Right renal pelvis (tissue), 4 donors: ENCODE measurements around the gene SCD5. TPM values are rescaled to one million over a fixed set of nuclear protein-coding genes. Genes with fewer than 3 reads are reported as not detected.

Experiments used
- DNase-seq, 4 donors: peaks; one replicate each; pipeline ENCODE4 v3.0.0-alpha.2; 2013; ENCODE audit warnings: low read depth in 4 of 4, low spot score in 3 of 4, missing footprints in 1 of 4
- polyA plus RNA-seq, 4 donors: library from polyadenylated mRNA; unstranded; fragments of 120-200 nt; gene quantifications; one replicate each; pipeline ENCODE4 v1.2.1, GENCODE V29; 2013; ENCODE audit not compliant: insufficient read length in 4 of 4

The SCD5 gene
- polyA plus RNA-seq, 4 donors, result 34.5 to 58.7 (median 45.7) TPM

DNA sequence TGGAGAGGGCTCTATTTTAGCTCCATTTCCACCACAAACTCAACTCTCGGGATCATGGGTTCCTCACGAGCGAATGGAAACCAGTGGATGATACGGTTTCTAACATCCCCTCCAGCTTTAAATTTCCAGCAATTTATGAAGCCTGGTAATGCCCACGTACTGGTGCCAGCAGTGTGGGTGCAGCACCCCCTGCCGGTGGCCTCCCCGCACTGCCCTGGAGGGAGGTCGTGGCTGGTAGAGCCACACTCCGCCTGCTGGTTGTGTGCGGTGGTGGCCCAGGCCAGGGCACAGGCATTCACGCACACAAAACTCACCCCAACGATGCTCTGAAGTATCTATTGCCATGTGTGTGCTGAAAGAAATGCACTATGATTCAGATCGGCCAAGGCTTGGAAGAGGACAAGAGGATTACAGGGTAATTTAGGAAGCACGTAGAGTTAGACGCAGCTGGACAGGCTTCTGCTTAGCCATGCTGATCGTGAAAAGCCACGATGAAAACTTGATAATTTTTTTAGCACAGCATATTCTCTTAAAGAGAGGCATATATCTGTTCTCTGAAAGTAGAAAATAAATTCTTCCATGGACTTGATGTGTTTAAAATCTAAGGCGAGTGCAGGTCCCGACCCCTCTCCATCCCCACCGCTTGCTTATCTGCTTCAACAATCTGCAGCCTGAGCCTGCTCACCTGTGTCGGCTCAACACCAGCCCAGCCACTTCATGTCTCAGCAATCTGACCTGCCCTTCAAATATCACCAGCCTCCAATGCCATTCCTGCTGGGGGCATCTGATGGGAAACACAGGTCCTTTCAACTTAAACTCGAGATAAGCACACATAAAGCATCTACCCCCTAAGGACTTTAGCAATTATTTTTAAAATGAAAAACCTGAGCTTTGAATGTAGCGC, 59.1 kb downstream of the SCD5 start:
- DNase-seq, result peak in 2 of 4 donors; percentile 38 to 39

DNA sequence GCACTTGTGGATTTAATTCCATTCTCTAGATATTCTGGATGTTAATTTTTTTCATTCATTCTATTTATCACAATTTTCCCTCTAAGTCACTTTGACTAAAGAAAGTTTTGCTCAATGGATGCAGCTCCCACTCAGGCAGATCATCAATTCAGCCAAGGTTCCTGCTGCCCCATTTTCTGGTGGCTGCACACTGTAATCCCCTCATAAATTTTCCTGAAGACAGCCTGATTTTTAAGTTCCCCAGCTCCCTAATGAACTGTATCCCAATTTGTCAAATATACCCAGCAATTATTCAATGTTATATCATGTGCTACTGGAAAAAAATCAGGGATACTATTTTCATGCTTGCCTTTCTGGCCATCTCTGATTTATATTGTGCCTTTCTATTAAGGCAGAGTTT, 61.2 kb downstream of the SCD5 start:
- DNase-seq, result no peak

DNA sequence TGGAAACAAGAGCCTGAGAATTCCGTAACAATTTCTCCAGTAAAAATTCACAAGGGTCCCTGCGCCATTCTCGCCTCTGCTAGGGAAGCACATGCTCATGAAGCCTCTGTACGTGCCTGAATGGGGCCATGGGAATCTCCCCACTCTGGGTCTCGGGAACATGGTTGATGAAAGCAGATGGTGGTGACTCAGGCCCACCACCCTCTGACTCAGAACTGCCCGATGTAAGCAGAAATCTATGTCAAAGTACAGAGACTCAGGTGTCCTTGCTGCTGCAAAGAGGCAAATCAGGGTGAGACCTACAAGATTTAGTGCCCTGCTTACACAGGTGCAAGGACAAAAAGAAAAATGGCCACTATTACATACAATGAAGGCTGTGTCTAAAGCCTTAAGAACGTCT, 65.0 kb downstream of the SCD5 start:
- no peak for DNase-seq

DNA sequence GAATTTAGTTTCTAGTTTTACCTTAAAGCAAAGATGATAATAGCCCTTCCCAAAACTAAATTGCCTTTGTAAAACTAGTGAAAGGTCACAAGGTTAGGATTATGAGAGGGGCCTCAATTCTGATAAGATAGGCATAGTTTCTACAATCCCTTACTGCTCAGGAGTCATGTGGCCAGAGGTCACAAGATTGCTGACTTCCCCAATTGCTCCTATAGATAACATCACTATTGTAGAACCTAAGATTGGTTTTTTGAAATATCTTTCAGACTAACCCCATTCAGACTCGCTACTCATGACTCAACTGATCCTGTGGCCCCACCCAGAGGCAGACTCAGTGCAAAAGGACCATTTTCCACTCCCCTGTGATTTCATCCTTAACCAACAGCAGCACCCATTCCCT, 70.3 kb downstream of the SCD5 start:
- no peak for DNase-seq

DNA sequence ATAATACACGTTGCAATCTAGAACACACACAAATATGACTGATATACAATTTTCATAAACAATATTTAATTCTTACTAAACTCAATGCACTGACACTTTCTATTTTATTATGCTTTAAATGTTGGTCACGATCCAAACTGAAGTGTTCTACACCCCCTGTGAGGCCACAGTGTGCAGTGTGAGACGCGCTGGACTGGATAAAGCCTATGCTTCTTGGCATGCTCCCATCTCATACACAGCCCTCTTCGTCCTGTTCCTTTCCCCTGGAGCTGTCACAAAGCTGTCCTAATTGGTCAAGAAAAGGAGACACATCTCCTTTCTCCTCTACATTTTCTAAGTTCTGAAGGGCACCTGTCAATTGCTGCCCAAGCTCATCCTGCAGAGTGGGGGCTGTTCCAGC, 72.0 kb downstream of the SCD5 start:
- no peak for DNase-seq

DNA sequence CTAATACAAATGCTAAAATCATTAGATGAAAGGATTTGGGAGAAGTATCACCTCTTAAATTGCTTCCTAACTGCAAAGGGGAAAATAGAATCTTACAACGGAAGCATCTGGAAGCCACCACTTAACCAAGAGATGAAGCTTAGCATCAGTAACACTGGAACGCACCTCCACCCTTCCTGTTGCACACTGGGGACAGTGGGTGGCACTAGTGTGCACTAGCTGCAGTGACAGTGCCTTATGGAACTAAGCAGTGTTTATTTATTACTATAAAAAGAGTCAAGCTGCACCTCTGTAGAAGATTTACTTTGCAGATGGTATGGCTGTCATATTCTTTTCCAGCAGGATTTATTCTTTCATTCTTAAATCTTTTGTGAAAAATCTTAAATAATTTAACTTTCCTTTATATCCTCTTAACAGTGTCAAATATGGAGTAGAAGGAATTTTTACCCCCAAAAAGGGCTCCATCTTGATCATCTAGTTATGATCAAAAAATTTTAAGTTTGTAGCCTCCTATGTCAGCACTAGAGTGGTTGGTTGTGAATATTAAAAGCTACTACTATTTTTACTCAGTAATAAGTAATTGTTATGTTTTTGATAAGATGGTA, 76.7 kb downstream of the SCD5 start:
- DNase-seq, result no peak

DNA sequence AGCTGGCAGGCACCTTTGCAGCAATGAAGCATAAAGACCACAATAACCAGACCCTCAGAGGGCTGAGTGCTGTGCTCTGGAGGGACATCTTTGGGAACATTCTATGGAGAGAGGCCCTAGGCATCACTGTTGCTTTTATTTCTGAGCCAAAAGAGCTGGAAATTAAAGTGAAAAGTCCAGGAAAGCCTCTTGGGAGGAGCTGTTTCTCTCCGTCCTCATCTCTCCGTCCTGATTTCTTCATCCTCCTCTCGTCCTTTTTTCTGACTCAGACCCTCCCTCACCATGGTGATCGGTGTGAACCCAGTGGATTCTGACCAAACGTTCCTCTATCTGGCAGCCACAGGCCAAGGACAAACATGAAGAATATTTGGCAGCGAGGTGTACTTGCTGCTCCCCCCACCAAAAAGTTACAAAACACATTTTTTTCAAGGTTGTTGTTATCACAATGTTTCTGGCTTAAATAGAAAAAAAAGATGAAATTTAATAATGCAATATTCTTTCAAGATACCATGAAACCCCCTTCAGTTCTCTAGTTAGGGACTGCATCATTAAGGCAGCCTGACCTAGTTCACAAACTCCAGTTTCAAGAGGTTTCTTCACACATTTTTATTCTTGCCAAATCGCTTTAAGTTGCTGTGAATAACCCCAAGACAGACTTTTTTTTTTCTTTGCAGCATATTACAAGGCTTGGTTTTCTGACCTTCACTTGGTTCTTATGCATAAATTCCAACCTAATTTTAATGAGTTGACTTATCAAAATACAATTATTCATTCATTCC, 80.2 kb downstream of the SCD5 start:
- no peak for DNase-seq

DNA sequence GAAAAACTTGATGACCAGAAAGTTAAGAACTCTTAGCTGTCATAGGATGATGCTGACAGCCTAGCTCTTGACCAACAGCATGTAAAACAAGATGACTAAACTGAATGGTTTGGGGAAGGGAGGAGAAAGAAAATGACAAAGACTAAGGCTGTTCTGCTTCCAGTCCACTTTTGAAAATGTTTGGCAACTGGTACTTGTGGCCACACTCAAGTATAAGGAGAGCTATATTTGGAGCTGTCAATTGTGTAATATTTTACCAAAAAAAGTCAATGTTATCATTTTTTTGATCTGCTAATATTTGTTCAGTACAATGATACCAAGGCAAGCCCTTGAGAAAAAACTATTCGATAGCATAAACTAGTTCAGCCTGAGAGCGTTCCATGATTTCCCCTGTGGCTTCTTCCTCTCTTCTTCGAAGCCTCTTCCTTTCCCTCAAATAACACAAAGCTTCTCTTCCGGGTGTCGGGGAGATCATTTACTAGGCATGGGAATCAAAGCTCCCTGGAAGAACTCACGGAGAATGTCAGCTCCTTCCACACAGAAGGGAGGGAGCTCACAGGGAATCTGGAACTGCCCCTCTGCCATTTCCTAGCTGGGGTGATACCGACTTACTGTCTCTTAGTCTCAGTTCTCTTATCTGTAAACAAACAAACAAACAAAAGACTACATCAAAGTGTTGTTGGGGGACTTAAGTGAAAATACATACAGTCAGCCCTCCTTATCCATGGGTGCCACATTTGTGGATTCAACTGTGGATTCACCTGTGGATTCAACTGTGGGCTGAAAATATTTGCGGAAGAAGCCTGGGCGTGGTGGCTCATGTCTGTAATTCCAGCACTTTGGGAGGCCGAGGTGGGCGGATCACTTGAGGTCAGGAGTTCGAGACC, 82.6 kb downstream of the SCD5 start:
- DNase-seq, result no peak

DNA sequence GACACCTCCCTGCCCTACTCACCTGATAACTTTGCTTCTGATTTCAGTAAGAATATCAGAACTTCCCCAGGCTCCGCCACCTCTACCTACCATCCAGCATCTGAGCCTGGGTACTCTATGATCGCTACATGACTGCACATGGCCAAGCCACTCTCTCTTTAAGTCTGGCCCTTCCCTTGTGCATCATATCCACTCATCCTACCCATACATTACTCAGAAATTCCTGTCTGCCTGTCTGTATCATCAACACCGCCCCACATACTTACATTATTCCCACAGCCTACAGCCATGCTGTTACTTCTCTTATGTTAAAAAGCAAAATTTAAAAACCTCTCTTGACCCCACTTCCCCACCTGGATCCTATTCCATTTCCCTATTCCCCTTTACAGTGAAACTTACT, 84.7 kb downstream of the SCD5 start:
- no peak for DNase-seq

DNA sequence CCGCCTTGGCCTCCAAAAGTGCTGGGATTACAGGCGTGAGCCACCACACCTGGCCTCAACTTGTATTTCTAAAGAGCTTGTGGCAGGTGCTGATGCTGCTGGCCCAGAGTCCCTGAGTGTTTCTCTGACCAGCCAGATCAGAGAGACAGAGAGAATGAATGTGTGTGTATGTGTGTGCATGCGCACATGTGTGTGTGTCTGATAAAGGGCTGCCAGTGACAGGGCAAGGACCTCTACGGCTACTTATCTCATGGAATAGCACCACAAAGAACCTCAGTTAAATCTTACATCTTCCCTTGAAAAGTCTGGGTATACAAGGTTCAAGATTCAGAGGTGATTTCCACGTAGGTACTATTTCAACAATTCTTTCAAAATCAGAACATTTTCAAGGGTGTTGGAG, 86.0 kb downstream of the SCD5 start:
- no peak for DNase-seq

DNA sequence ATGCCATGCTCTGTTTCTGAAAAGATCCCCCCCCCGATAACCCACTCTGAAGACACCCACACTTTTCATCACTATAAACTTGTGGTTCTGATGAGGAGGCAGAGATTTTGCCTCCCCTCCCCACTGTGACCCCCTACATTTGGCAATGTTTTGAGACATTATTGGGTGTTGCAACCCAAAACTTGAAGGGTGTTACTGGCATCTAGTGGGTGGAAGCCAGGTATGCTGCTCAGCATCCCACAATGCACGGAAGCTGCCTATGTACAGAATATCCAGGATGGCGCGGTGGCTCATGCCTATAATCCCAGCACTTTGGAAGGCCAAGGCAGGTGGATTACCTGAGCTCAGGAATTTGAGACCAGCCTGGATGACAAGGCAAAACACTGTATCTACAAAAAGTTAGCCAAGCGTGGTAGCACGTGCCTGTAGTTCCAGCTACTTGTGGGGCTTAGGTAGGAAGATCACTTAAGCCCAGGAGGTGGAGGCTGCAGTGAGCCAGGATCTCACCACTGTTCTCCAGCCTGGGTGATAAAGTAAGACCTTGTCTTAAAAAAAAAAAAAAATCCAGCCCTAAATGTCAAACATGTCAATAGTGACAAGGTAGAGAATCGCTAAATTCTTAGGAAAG, 87.3 kb downstream of the SCD5 start:
- DNase-seq, result no peak

DNA sequence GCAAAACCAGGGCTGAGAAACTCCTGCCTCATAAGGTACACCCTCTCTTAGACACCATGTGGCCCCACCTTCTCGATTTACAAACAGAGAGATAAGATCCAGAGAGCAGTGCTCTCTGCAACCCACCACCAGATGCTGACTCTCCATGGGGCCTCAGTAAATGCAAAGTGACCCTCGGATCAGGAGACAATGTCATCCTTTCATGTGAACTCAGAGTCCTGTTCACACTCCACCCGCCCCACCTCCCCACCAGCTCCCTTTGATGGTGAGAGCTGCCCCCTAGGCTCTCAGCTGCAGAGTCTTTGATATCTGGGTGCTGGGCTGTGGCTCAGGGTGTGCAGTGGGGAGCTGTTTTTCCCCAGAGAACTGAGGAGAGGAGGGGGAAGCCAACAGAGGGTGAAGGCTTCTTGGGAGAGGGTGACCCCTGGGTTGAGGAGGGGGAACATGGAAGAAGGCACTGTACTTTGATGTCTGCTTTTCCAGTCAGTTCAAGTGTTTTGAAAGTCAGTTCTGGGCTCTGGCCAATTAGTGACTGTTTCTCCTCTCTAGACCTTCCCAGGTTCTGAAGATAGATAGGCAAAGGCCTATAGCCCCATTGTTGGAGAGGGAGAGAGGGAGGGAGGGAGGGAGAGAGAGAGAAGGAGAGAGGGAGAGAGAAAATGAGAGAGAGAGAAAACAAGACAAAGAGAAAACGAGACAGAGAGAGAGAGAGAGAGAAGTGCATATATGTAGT, 88.2 kb downstream of the SCD5 start:
- DNase-seq, result no peak

DNA sequence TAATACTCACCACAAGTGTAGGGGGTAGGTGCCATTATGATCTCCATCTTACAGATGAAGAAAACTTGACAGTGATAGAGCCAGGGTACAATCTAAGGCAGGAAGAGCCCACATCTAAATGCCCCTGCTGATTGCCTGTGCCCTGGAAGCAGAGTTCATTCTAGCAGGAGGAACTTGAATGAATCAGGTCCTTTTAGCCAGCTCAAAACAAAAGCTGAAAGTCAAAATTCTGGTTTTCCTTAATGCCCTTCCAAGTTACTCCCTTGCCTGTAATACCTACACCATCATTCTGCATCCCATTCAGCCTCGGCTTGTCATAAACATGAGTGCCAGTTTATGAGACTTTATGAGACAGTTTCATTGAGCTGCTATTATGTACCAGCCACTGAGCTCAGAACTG, 89.6 kb downstream of the SCD5 start:
- no peak for DNase-seq

DNA sequence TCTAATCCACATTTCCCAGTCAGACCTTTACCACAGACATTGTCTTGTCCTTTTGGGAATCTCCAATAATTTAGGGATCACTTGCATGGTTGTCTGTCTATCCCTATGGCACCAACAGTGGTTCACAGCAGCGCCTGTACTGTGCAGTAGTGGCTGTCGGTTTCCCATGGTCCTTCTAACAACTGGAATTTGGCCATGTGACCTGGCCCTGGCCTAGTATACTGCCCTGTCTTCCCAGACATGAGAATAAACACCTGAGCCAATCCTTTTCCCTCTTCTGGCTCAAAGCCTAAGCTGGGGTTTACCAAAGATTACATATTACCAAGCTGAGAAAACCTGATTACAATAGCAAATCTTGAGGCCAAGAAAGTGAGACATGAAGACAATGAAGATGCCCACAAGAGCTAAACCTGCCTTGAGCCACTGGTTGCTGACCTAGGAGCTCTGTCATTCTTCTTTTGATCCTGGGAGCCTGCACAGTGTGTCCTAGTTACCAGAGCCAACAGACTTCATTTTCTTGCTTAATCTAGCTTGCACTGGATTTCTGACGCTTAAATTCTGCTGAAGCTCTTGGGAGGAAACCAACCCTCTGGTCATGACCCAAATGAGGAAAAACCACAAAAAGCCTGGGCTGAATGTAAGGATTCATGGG, 92.1 kb downstream of the SCD5 start:
- DNase-seq, result no peak

DNA sequence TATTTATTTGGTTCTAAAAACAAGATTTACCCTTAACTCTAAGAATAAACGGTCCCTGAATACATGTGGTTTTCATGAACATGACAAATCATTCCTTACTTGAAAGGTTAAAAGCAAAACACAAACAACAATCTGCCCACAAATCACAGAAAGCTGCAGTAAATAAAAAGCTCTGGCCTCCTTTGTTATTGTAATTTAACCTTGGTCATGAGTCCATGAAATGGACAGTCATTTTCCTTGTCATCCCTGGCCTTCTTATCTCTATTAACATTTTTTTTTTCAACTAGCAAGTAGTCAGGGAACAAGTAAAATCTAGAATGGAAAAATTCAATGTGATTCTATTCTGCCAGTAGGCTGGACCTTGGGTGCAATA, 92.7 kb downstream of the SCD5 start:
- DNase-seq, result no peak

DNA sequence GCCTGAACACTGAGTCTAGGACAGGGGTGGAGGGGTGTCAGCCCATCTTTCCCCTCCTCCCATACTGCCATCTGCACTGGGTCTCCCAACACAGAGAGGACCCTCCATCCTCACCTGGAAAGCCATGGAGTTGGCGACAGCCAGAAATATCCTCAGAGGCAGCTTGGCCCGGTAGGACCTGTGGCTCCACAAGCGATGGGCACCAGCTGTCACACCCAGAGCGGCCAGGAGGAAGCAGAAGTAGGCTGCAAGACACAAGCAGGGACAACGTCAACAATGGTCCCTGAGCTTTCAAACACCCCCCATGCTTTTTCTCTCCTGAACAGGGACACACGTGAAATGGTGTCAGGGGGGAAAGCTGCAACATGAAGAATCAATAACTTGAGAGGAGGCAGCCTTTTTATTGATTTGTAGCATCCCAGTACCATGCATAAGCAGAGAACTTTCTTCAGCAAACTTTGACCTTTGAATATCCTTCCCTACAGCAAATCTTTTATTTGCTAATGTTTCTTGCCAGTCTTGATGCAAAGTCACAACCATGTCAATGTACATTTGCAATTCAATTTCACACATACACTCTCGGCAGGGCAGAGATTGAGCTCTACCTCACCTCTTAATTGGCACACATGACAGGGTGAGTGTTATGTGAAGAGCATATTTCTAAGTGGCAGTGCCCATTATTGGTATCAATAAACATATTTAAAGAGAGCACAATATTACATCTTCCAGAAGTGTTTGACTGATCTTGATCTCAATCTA, 93.2 kb downstream of the SCD5 start:
- no peak for DNase-seq

DNA sequence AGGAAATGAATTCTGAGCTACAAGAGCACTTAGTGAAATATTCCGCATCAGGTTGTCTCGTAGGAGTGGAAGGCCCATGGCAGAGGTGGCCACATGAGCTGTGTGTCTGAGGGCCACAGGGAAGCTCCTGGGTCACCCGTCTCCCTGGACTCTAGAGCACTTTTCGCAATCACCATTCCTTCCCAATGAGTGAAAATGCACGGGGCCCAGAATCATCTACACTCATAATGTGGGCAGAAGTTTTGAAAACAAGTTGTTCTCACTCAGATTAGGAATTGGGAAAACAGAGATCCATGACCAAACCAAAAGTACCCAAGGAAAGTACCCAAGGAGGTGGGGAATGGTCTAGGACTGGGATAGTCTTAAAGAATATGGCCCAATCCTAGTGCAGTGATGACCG, 94.4 kb downstream of the SCD5 start:
- no peak for DNase-seq

DNA sequence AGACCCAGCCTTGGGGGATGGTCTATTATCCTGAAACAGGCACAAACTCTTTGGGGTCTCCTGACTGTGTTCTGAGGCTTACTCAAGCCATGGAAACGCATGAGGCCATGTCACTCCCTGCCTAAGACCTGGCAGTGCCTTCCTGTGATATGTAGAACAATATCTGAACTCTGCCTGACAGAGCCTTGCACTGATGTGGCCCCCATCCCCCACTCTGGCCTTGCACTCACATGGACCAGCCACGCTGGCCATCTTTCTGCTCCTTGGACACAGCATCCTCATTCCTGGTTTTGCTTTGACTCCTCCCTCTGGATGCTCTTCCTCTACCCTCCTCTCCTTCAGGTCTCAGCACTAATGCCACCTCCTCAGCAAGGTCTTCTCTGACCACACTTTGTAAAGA, 100.2 kb downstream of the SCD5 start:
- no peak for DNase-seq
